HG03025 (cell line): Measurements from ENCODE around the gene FAM110D.

Source experiments
- ATAC-seq: cut with Tn5 transposase; IDR thresholded peaks from one replicate; pipeline ENCODE4 v1.9.1; 2021; ENCODE audit warnings: mild to moderate bottlenecking, moderate library complexity; ENCODE audit not compliant: unreplicated experiment, low FRiP score

FAM110D gene

GRCh38 chr1:26160527-26161414, 1.9 kb downstream of the FAM110D start:
- no peak for ATAC-seq

- no peak for ATAC-seq
Measured at GRCh38 chr1:26161415-26162219, 2.7 kb downstream of the FAM110D start.

- ATAC-seq, result no peak
Measured at GRCh38 chr1:26162220-26162709, 3.4 kb downstream of the FAM110D start.

GRCh38 chr1:26163684-26164035, 4.8 kb downstream of the FAM110D start:
- ATAC-seq, result no peak

- no peak for ATAC-seq
Measured at GRCh38 chr1:26164036-26164860, 5.4 kb downstream of the FAM110D start.

GRCh38 chr1:26164861-26165842, 6.3 kb downstream of the FAM110D start:
- ATAC-seq, result no peak

GRCh38 chr1:26166719-26167281, 7.9 kb downstream of the FAM110D start:
- no peak for ATAC-seq

GRCh38 chr1:26168410-26169197, 9.7 kb downstream of the FAM110D start, which contains the start of gene C1orf232:
TSS of gene C1orf232 (minus strand) at chr1:26168963. CDS start at chr1:26168499, 464 bp downstream.
- ATAC-seq, result no peak

- ATAC-seq, result no peak
Measured at GRCh38 chr1:26169198-26169554, 10.3 kb downstream of the FAM110D start.

GRCh38 chr1:26169669-26170471, 11.0 kb downstream of the FAM110D start, which contains the start of gene ZNF593:
TSS of gene ZNF593 (plus strand) at chr1:26169908. CDS start at chr1:26169984, 76 bp downstream.
- ATAC-seq, result peak; percentile 78

- ATAC-seq, result no peak
Measured at GRCh38 chr1:26170472-26170821, 11.6 kb downstream of the FAM110D start.

GRCh38 chr1:26171084-26172072, 12.5 kb downstream of the FAM110D start, which contains the start of gene ZNF593OS:
TSS of gene ZNF593OS (minus strand) at chr1:26171832. CDS start at chr1:26171661, 171 bp downstream.
- ATAC-seq, result no peak

GRCh38 chr1:26175346-26175745, 16.5 kb downstream of the FAM110D start:
- no peak for ATAC-seq

- no peak for ATAC-seq
Measured at GRCh38 chr1:26177182-26177684, 18.4 kb downstream of the FAM110D start, which contains the start of gene CNKSR1. TSS of gene CNKSR1 (plus strand) at chr1:26177491. CDS start at chr1:26177548, 57 bp downstream.

- ATAC-seq, result no peak
Measured at GRCh38 chr1:26180010-26180506, 21.2 kb downstream of the FAM110D start.
